A549 (cell line): Measurements from ENCODE around the gene TBL1XR1. TPM values are rescaled to one million over a fixed set of nuclear protein-coding genes. Genes with fewer than 3 reads are reported as not detected.

Experiments
- ATAC-seq, 2 experiments: fragments of 200-7000 bp in 1 of 2; fragments of >200 bp in 1 of 2; cut with Nextera tagmentation in 1 of 2; cut with Tn5 transposase in 1 of 2; 3 replicates each; pipeline versions ENCODE4 v1.8.0 to v1.9.1; 2018 to 2020; ENCODE audit warnings: mild to moderate bottlenecking in 1 of 2, moderate library complexity in 1 of 2
- CTCF ChIA-PET: fragments of 300-600 bp; sonication (Branson Sonifier 250); formaldehyde crosslinking; extraction: SDS; loops from one replicate; lab custom pipeline; 2021; ENCODE audit warnings: antibody characterized with exemption, inconsistent platforms; lab: Yijun Ruan, JAX
- POLR2A ChIA-PET: fragments of 350-600 bp; formaldehyde crosslinking; extraction: SDS; loops from one replicate; lab custom pipeline; 2021; ENCODE audit warnings: antibody characterized with exemption, inconsistent platforms; lab: Yijun Ruan, JAX
- DNase-seq, 2 experiments: peaks; one replicate each; pipeline versions ENCODE4 v3.0.0 to v3.0.0-alpha.2; 2011 to 2016; ENCODE audit warnings: low read depth in 1 of 2, low spot score in 1 of 2
- FAIRE-seq: peaks from 2 replicates; lab custom pipeline; 2011; peaks lifted over from hg19 to GRCh38; lab: Jason Lieb, UNC
- H3K27ac ChIP-seq, 2 experiments: fragments of >200 bp; sonication (Bioruptor Twin); formaldehyde crosslinking; 3 replicates each; pipeline ENCODE4 v1.5.1; 2016 to 2017
- H3K4me1 ChIP-seq: fragments of >200 bp; sonication (Bioruptor Twin); formaldehyde crosslinking; 3 replicates; pipeline ENCODE4 v1.6.1; 2016
- H3K4me2 ChIP-seq: fragments of >200 bp; sonication (Bioruptor Twin); formaldehyde crosslinking; 3 replicates; pipeline ENCODE4 v1.6.1; 2016
- H3K4me3 ChIP-seq: fragments of >200 bp; sonication (Bioruptor Twin); formaldehyde crosslinking; 3 replicates; pipeline ENCODE4 v1.5.1; 2016
- H3K9me3 ChIP-seq: fragments of >200 bp; sonication (Bioruptor Twin); formaldehyde crosslinking; 3 replicates; pipeline ENCODE4 v1.6.1; 2016
- ATOH8 ChIP-seq: fragments of 250-450 bp; sonication (Bioruptor Pico); IDR thresholded peaks from 2 replicates; pipeline ENCODE4 v1.5.0; 2020; ENCODE audit warnings: low read depth, mild to moderate bottlenecking, moderate library complexity
- CBX2 ChIP-seq: fragments of 200-600 bp; sonication (generic); IDR thresholded peaks from 2 replicates; pipeline ENCODE4 v1.6.1; 2016; ENCODE audit warnings: low read depth, mild to moderate bottlenecking, borderline replicate concordance
- CEBPB ChIP-seq, 2 experiments: fragments of >200 bp in 1 of 2; sonication (Bioruptor Twin) in 1 of 2; formaldehyde crosslinking in 1 of 2; IDR thresholded peaks; 2 replicates each; pipeline ENCODE4 v1.6.1; 2012 to 2016
- CHD2 ChIP-seq: fragments of 150-350 bp; IDR thresholded peaks from 2 replicates; pipeline ENCODE4 v1.6.1; 2014; ENCODE audit warnings: low read length; ENCODE audit not compliant: partially characterized antibody
- E2F6 ChIP-seq: IDR thresholded peaks from 2 replicates; pipeline ENCODE4 v1.6.1; 2012; ENCODE audit warnings: low read depth, borderline replicate concordance
- ESRRA ChIP-seq: fragments of 150-350 bp; IDR thresholded peaks from 2 replicates; pipeline ENCODE4 v1.6.1; 2014; ENCODE audit warnings: mild to moderate bottlenecking, low read length, borderline replicate concordance
- FOSB ChIP-seq: fragments of 250-450 bp; sonication (Bioruptor Pico); IDR thresholded peaks from 2 replicates; pipeline ENCODE4 v1.5.0; 2020; ENCODE audit warnings: mild to moderate bottlenecking, moderate library complexity
- FOXS1 ChIP-seq: fragments of 250-450 bp; sonication (Bioruptor Pico); IDR thresholded peaks from 2 replicates; pipeline ENCODE4 v1.5.0; 2020; ENCODE audit warnings: mild to moderate bottlenecking, moderate library complexity
- GATA3 ChIP-seq: IDR thresholded peaks from 2 replicates; pipeline ENCODE4 v1.6.1; 2012; ENCODE audit warnings: borderline replicate concordance
- HES2 ChIP-seq: fragments of >200 bp; sonication (Bioruptor Twin); formaldehyde crosslinking; IDR thresholded peaks from 2 replicates; pipeline ENCODE4 v1.6.1; 2016
- HEYL ChIP-seq: fragments of 250-450 bp; sonication (Bioruptor Pico); IDR thresholded peaks from 2 replicates; pipeline ENCODE4 v1.8.0; 2021; ENCODE audit warnings: mild to moderate bottlenecking, moderate library complexity
- JUN ChIP-seq, 2 experiments: fragments of >200 bp; sonication (Bioruptor Twin); formaldehyde crosslinking; IDR thresholded peaks; 2 replicates in 1 of 2; 3 replicates in 1 of 2; pipeline ENCODE4 v1.6.1; 2016 to 2017
- JUNB ChIP-seq: fragments of >200 bp; sonication (Bioruptor Twin); formaldehyde crosslinking; IDR thresholded peaks from 2 replicates; pipeline ENCODE4 v1.6.1; 2016
- KDM1A ChIP-seq: fragments of 200-600 bp; sonication (generic); IDR thresholded peaks from 2 replicates; pipeline ENCODE4 v1.6.1; 2016; ENCODE audit warnings: low read depth, mild to moderate bottlenecking
- KDM5A ChIP-seq: fragments of 200-600 bp; sonication (generic); IDR thresholded peaks from 2 replicates; pipeline ENCODE4 v1.6.1; 2016; ENCODE audit warnings: antibody characterized with exemption, mild to moderate bottlenecking
- MYC ChIP-seq: IDR thresholded peaks from 2 replicates; pipeline ENCODE4 v1.6.1; 2012; ENCODE audit warnings: mild to moderate bottlenecking, inconsistent platforms, low read length, improper control_type of control experiment, borderline replicate concordance
- NPAS2 ChIP-seq: fragments of 250-450 bp; sonication (Bioruptor Pico); IDR thresholded peaks from 2 replicates; pipeline ENCODE4 v1.8.0; 2022; ENCODE audit warnings: mild to moderate bottlenecking, moderate library complexity, borderline replicate concordance
- NR3C1 ChIP-seq: fragments of >200 bp; sonication (Bioruptor Twin); formaldehyde crosslinking; IDR thresholded peaks from 3 replicates; pipeline ENCODE4 v1.6.1; 2017
- POLR2AphosphoS2 ChIP-seq: conservative IDR thresholded peaks from 2 replicates; pipeline ENCODE4 v1.6.1; 2012; ENCODE audit warnings: low read length, improper control_type of control experiment, inconsistent platforms
- RARB ChIP-seq: fragments of 250-450 bp; sonication (Bioruptor Pico); IDR thresholded peaks from 2 replicates; pipeline ENCODE4 v1.8.0; 2021; ENCODE audit warnings: mild to moderate bottlenecking, moderate library complexity
- RFX5 ChIP-seq: fragments of 450-650 bp; IDR thresholded peaks from 2 replicates; pipeline ENCODE4 v1.7.1; 2014; ENCODE audit warnings: antibody characterized with exemption, mild to moderate bottlenecking, moderate library complexity
- RNF2 ChIP-seq: fragments of 200-600 bp; sonication (generic); IDR thresholded peaks from 2 replicates; pipeline ENCODE4 v1.6.1; 2016; ENCODE audit warnings: low read depth, mild to moderate bottlenecking, antibody characterized with exemption, moderate library complexity, borderline replicate concordance
- SMC3 ChIP-seq: fragments of >200 bp; sonication (Bioruptor Twin); formaldehyde crosslinking; IDR thresholded peaks from 3 replicates; pipeline ENCODE4 v1.6.1; 2018; ENCODE audit warnings: inconsistent platforms
- ZFP36 ChIP-seq: fragments of 450-650 bp; IDR thresholded peaks from 2 replicates; pipeline ENCODE4 v1.6.1; 2014; ENCODE audit warnings: borderline replicate concordance; ENCODE audit not compliant: partially characterized antibody
- ZNF302 ChIP-seq: fragments of 250-450 bp; sonication (Bioruptor Pico); IDR thresholded peaks from 2 replicates; pipeline ENCODE4 v1.9.0; 2021; ENCODE audit warnings: inconsistent platforms, mild to moderate bottlenecking, moderate library complexity
- WGBS: methylation state at CpG from one replicate; pipeline ENCODE4 v1.1.6; 2017; ENCODE audit errors: missing lambda C conversion rate; 5-methylcytosine and 5-hydroxymethylcytosine counted together
- polyA plus RNA-seq, 4 experiments: library from polyadenylated mRNA; depleted of rRNA in 3 of 4; stranded (reverse); fragments of >200 nt; fragmentation: RNase III in 1 of 4; extraction: RNeasy Plus Mini Kit Qiagen cat#74134 plus additional on column Dnase treatment in 1 of 4; gene quantifications; 2 replicates in 3 of 4; 3 replicates in 1 of 4; pipeline ENCODE4 v1.2.3, GENCODE V29; 2011 to 2017
- TF ChIP-seq, protein P1 (sequence below): fragments of 150-350 bp; IDR thresholded peaks from 2 replicates; pipeline ENCODE4 v1.6.1; 2014; ENCODE audit warnings: low read depth, mild to moderate bottlenecking, low read length
- TF ChIP-seq, protein P2 (sequence below): IDR thresholded peaks from 2 replicates; pipeline ENCODE4 v1.6.1; 2012
- TF ChIP-seq, protein P3 (sequence below): IDR thresholded peaks from 2 replicates; pipeline ENCODE4 v1.6.1; 2012
- TF ChIP-seq, protein P4 (sequence below): fragments of >200 bp; sonication (Bioruptor Twin); formaldehyde crosslinking; IDR thresholded peaks from 3 replicates; pipeline ENCODE4 v1.6.1; 2016

Gene TBL1XR1
- polyA plus RNA-seq, 2 of the 4 experiments (the other 2 are of a cell fraction) = 41.4 to 106 TPM

DNA sequence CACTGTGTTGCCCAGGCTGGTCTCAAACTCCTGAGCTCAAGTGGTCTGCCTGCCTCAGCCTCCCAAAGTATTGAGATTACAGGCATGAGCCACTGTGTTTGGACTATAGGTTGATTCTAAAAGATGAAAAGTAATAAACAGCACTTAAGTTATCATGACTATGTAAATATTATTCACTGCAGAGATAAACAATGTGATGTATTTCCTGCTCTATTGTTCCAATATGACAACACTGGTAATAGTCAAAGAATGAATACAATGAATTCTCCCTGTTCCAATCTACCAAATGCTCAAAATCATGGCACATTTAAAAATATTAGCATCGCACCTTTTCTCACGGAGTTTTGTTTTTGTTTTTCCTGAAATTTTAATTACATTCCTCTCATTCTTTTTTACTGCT, 36.8 kb upstream of the TBL1XR1 start:
- CTCF ChIA-PET = no interaction called here
- TF ChIP-seq CHD2 = no peak
- TF ChIP-seq ZNF302 (CRISPR knock-in tag) = no peak
- no peak for TF ChIP-seq FOXS1 (CRISPR knock-in tag)
- TF ChIP-seq ZFP36 = no peak
- no peak for TF ChIP-seq RARB (CRISPR knock-in tag)
- TF ChIP-seq CBX2 = no peak
- no peak for TF ChIP-seq RFX5
- TF ChIP-seq KDM5A = no peak
- TF ChIP-seq MYC = no peak
- TF ChIP-seq JUNB = no peak
- no peak for TF ChIP-seq E2F6
- TF ChIP-seq KDM1A = no peak
- TF ChIP-seq, protein P1, sequence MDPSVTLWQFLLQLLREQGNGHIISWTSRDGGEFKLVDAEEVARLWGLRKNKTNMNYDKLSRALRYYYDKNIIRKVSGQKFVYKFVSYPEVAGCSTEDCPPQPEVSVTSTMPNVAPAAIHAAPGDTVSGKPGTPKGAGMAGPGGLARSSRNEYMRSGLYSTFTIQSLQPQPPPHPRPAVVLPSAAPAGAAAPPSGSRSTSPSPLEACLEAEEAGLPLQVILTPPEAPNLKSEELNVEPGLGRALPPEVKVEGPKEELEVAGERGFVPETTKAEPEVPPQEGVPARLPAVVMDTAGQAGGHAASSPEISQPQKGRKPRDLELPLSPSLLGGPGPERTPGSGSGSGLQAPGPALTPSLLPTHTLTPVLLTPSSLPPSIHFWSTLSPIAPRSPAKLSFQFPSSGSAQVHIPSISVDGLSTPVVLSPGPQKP = no peak
- TF ChIP-seq, protein P2, sequence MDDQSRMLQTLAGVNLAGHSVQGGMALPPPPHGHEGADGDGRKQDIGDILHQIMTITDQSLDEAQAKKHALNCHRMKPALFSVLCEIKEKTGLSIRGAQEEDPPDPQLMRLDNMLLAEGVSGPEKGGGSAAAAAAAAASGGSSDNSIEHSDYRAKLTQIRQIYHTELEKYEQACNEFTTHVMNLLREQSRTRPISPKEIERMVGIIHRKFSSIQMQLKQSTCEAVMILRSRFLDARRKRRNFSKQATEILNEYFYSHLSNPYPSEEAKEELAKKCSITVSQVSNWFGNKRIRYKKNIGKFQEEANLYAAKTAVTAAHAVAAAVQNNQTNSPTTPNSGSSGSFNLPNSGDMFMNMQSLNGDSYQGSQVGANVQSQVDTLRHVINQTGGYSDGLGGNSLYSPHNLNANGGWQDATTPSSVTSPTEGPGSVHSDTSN = no peak
- TF ChIP-seq GATA3 = no peak
- no peak for TF ChIP-seq POLR2AphosphoS2
- TF ChIP-seq NPAS2 = no peak
- H3K4me1 ChIP-seq = no peaks in the 10 kb centered on the region
- no peak overlapping the region for H3K4me2 ChIP-seq
- WGBS = 88% methylated on average over 2 of the region's 2 CpGs
- H3K9me3 ChIP-seq = no peaks in the 10 kb centered on the region
- ATAC-seq = no peak
- POLR2A ChIA-PET = no interaction called here
- no peak overlapping the region for H3K4me3 ChIP-seq
- no peak overlapping the region for H3K27ac ChIP-seq
- no peak for FAIRE-seq
- no peak for DNase-seq

- FAIRE-seq = no peak
- H3K4me3 ChIP-seq = no peak overlapping the region
Observed at GRCh38 chr3:177231242-177231641, 34.0 kb upstream of the TBL1XR1 start.

More at GRCh38 chr3:177231242-177231641, 34.0 kb upstream of the TBL1XR1 start:
- no peak for ATAC-seq
- ChIA-PET CTCF (no interaction called here), POLR2A (no interaction called here)
- H3K27ac ChIP-seq = no peak overlapping the region
- no peaks in the 10 kb centered on the region for H3K4me1 ChIP-seq
- 93% methylated on average over 2 of the region's 2 CpGs for WGBS
- TF ChIP-seq ZNF302 (CRISPR knock-in tag) (no peak), CEBPB (IDR thresholded peaks at IDR 0.05) (no peak), HEYL (CRISPR knock-in tag) (no peak), RNF2 (no peak), SMC3 (no peak), FOSB (no peak), HES2 (no peak), ATOH8 (CRISPR knock-in tag) (no peak), JUN (IDR thresholded peaks at IDR 0.05) (no peak), NR3C1 (no peak), POLR2AphosphoS2 (no peak), ESRRA (no peak)
- TF ChIP-seq, protein P3, sequence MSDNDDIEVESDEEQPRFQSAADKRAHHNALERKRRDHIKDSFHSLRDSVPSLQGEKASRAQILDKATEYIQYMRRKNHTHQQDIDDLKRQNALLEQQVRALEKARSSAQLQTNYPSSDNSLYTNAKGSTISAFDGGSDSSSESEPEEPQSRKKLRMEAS = no peak
- TF ChIP-seq, protein P4, sequence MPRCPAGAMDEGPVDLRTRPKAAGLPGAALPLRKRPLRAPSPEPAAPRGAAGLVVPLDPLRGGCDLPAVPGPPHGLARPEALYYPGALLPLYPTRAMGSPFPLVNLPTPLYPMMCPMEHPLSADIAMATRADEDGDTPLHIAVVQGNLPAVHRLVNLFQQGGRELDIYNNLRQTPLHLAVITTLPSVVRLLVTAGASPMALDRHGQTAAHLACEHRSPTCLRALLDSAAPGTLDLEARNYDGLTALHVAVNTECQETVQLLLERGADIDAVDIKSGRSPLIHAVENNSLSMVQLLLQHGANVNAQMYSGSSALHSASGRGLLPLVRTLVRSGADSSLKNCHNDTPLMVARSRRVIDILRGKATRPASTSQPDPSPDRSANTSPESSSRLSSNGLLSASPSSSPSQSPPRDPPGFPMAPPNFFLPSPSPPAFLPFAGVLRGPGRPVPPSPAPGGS = no peak
- no peak for DNase-seq
- H3K9me3 ChIP-seq = no peaks in the 10 kb centered on the region
- H3K4me2 ChIP-seq = no peak overlapping the region
